GM12878 (cell line): ENCODE results near the gene FDXR.

ENCODE experiments used
- CBX3 ChIP-seq: fragments of 200-600 bp; sonication (generic); IDR thresholded peaks from 2 replicates; pipeline ENCODE4 v1.6.1; 2016; ENCODE audit warnings: low read depth, borderline replicate concordance
- EZH2 ChIP-seq: IDR thresholded peaks from 2 replicates; pipeline ENCODE4 v1.6.1; 2012; ENCODE audit warnings: low read depth, mild to moderate bottlenecking, control low read depth, inconsistent platforms, low read length, borderline replicate concordance; ENCODE audit not compliant: control insufficient read depth
- NBN ChIP-seq: fragments of 450-650 bp; IDR thresholded peaks from 2 replicates; pipeline ENCODE4 v1.6.1; 2016
- POLR2A ChIP-seq: IDR thresholded peaks from 2 replicates; pipeline ENCODE4 v1.6.1; 2011; ENCODE audit warnings: low read depth, mild to moderate bottlenecking, low read length
- TF ChIP-seq, protein P1 (sequence below), 3 experiments: IDR thresholded peaks in 2 of 3; conservative IDR thresholded peaks in 1 of 3; 2 replicates each; pipeline ENCODE4 v1.5.1; 2011; ENCODE audit warnings: low read depth in 3 of 3, low read length in 3 of 3, mild to moderate bottlenecking in 3 of 3, control low read depth in 2 of 3, moderate library complexity in 2 of 3, inconsistent platforms in 1 of 3, mixed read lengths in 1 of 3; ENCODE audit not compliant: control insufficient read depth in 2 of 3, insufficient read depth in 1 of 3; ENCODE audit errors: extremely low read depth in 1 of 3
- TF ChIP-seq, protein P2 (sequence below): fragments of 450-650 bp; formaldehyde crosslinking; IDR thresholded peaks from 2 replicates; pipeline ENCODE4 v1.4.0; 2020; ENCODE audit warnings: mild to moderate bottlenecking, moderate library complexity

DNA sequence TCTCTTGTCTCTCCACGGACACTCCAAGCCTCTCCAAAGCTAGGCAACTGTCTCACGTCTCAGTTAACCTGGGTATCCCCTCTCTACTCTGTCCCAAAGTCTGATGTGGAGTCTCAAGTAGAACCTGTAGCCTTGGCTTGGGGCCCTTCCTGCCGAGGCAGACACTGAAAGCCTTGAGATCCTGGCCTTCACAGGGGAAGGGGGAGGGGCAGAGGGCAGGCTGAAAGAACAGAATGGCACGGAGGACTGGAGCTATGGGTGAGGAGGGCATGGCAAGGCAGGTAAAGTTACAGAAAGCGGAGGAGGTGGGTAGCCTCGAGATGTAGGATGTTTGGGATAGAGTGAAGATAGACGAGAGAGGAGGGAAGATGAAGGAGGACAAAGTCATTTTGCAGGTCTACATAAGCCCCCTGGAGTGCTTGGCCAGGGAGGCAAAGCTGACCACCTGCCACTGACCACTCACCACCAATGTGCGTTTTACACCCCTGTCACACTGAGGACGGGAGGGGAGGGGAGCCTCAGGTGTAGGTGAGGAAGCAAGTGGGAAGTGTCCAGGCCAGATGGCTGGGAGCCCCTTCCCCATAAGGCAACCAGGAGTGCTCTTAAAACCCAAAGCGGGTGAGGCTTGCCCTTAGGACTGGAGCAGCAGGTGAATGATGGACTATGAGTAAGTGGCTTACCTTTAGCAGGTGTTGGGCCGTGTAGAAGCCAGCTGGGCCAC, 1.3 kb downstream of the FDXR start:
- TF ChIP-seq, protein P1, sequence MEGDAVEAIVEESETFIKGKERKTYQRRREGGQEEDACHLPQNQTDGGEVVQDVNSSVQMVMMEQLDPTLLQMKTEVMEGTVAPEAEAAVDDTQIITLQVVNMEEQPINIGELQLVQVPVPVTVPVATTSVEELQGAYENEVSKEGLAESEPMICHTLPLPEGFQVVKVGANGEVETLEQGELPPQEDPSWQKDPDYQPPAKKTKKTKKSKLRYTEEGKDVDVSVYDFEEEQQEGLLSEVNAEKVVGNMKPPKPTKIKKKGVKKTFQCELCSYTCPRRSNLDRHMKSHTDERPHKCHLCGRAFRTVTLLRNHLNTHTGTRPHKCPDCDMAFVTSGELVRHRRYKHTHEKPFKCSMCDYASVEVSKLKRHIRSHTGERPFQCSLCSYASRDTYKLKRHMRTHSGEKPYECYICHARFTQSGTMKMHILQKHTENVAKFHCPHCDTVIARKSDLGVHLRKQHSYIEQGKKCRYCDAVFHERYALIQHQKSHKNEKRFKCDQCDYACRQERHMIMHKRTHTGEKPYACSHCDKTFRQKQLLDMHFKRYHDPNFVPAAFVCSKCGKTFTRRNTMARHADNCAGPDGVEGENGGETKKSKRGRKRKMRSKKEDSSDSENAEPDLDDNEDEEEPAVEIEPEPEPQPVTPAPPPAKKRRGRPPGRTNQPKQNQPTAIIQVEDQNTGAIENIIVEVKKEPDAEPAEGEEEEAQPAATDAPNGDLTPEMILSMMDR (IDR thresholded peaks at IDR 0.05 in 2 of 3, conservative IDR thresholded peaks at IDR 0.05 in 1 of 3; ENCODE audit: control insufficient read depth in 2 of 3, extremely low read depth in 1 of 3, insufficient read depth in 1 of 3, low read depth in 3 of 3, low read length in 3 of 3) = no peak
- no peak for TF ChIP-seq CBX3
- TF ChIP-seq EZH2 = no peak
- TF ChIP-seq POLR2A = no peak
- TF ChIP-seq, protein P2, sequence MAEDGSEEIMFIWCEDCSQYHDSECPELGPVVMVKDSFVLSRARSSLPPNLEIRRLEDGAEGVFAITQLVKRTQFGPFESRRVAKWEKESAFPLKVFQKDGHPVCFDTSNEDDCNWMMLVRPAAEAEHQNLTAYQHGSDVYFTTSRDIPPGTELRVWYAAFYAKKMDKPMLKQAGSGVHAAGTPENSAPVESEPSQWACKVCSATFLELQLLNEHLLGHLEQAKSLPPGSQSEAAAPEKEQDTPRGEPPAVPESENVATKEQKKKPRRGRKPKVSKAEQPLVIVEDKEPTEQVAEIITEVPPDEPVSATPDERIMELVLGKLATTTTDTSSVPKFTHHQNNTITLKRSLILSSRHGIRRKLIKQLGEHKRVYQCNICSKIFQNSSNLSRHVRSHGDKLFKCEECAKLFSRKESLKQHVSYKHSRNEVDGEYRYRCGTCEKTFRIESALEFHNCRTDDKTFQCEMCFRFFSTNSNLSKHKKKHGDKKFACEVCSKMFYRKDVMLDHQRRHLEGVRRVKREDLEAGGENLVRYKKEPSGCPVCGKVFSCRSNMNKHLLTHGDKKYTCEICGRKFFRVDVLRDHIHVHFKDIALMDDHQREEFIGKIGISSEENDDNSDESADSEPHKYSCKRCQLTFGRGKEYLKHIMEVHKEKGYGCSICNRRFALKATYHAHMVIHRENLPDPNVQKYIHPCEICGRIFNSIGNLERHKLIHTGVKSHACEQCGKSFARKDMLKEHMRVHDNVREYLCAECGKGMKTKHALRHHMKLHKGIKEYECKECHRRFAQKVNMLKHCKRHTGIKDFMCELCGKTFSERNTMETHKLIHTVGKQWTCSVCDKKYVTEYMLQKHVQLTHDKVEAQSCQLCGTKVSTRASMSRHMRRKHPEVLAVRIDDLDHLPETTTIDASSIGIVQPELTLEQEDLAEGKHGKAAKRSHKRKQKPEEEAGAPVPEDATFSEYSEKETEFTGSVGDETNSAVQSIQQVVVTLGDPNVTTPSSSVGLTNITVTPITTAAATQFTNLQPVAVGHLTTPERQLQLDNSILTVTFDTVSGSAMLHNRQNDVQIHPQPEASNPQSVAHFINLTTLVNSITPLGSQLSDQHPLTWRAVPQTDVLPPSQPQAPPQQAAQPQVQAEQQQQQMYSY (CRISPR knock-in tag) = no peak
- no peak for TF ChIP-seq NBN
